ENCODE data around the gene PKP4.
"Not testable (repeated sequence)": the region's sequence is repeated elsewhere in the genome, so short reads cannot be mapped to it uniquely, and the experiment has no call there.

PKP4 gene

DNA sequence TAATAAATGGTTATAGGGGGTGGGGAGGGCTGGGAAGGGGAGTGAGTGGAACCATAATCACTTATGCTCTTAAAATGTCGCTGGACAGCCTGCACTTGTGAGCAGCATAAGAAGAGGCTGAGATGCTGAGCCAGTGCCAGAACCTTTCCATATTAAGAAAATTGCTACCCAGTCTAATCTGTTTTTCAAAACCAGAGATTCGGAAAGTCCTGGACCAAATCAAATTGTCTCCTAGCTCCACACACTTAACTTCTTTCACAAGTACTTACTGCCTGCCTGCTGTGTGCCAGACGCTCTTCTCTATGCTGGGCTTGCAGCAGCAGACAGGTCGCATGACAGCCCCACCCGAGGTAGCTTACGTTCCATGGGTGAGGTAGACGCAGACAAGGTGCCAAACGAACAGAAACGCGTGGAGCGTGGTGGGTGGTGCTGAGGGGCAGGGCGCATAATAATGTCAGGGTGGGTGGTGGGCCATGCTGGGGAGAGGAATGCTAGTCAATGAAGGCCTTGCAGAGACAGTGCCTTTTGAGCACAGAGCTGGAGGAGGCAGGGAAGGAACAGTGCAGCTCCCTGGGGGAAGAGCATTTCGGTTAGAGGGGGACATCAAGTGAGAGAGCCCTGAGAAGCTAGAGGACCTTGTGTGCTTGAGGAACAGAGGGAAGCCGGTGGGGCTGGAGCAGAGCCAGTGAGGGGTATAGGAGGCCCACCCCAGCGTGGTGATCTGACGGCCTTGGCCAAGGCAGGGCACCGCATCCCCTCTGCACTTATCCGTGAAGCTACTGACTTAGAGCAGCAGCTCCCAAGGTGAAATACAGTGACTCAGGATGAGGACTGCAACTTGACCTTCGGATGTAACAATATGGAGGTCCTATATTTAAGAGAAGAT is 214.9 kb downstream of the PKP4 start:
- DNase-seq (ENCODE audit: extremely low read depth in 1 of 2, low read depth in 1 of 2), result no peak

DNA sequence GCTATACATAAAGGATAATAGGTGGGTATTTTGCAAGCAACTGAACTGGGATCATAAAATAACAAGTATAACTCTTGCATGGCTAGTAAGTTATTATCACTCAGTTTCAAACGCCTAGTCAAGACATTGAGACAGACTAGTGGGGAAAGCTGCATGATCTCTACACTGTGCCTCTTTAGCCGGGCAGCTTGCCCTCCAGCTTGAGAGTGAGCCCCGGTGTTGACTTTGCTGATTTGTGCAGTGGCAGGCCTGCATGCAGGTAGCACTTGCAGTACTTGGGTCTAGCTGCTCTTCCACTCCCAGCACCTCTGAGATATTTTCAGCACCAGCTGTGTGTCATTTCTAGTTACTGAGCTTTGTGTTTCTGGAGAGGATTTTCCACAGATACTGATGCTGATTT is 219.5 kb downstream of the PKP4 start:
- no peak for DNase-seq (ENCODE audit: extremely low read depth in 1 of 2, low read depth in 1 of 2)

DNA sequence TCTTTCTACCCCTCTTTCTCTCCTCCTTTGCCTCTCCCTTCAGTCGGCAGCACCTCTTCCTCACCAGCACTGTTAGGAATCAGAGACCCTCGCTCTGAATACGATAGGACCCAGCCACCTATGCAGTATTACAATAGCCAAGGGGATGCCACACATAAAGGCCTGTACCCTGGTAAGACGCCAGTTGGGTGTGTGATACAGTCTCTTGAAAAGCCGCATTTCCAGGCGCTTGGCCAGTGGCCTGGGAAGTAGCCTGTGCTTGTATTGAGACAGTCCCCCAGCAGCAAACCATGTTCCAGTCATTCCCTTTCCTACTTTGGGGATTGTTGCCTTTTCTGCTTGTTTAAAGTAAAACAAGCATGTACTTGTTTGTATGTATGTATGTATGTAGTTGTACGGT is 219.9 kb downstream of the PKP4 start:
- no peak for DNase-seq (ENCODE audit: extremely low read depth in 1 of 2, low read depth in 1 of 2)

DNA sequence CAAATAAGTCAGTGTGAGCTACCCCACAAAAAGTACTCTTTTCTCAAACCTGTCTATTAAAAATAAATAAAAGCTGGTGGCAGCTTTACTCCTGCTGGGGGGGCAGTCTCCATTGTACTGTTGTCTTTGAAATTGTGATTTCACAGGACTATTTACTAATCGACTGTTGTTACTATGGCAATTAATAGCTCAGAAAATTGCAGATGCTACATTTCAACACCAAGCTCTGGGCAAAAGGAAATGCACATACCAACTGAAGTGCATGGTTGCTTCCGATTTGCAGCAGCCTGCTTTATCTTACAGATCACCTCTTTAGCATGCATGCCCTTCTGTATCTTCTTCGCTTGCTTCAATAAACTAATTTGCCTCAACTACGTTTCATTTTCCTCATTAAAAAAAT is 220.8 kb downstream of the PKP4 start:
- DNase-seq (ENCODE audit: extremely low read depth in 1 of 2, low read depth in 1 of 2), result no peak

DNA sequence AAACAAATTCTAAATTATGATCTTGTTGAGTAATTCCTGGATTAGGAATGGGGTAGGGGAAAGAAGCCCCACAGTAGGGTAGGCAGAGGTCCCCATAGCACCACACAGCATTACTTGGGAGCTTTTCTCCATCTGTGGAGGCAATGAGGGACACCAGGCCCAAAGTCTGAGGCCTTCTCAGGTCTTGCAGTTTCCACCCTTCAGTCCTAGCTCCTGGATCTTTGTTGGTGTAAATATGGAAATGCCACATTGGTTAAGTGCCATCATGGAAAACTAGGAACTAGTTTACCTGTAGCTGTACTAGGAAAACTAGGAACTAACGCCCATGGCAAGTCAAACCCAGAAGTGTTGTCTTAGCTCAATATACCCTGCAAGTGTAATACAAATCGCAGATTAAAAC is 225.1 kb downstream of the PKP4 start:
- no peak for DNase-seq (ENCODE audit: extremely low read depth in 1 of 2, low read depth in 1 of 2)

DNA sequence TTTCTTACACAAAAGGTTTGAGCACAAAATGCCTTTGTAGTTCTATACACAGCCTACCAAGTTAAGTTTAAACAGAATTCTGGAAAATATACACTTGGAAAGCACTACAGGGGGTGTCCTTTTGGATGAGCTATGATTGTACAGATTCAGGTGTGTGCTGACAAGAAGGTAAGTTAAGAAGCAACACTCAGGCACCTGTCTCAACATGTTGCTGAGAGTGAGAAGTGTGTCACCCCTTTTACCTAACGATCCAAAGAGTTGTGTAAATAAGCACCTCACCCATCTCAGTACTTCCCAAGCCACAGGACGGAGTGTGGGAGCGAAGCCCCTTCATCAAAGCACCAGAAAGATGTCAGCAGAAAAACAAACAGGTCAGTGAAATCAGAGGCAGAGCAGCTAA is 228.9 kb downstream of the PKP4 start:
- DNase-seq (ENCODE audit: extremely low read depth in 1 of 2, low read depth in 1 of 2), result no peak

DNA sequence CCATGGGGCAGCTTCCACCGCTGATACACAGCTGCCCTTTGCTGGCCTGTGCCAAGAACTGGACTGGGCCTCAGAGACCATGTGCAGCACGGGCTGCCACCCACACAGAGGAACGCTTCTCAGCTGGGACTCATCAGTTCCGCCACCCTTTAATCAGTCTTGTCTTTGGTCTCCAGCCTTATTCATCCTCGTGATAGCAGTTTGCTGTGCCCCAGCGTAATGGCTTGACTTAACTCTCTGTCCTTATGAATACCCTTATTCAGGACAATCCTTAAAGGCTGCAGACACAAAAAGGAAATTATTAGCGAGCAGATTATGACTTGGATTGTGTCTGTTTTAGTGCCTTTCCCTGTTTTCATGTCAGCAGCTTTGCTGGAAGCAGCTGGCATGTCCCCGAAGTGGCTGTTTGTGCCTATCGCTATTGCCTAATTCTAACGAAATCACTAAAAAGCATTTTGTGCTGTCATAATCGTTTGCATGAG is 229.5 kb downstream of the PKP4 start:
- DNase-seq (ENCODE audit: extremely low read depth in 1 of 2, low read depth in 1 of 2), result no peak

DNA sequence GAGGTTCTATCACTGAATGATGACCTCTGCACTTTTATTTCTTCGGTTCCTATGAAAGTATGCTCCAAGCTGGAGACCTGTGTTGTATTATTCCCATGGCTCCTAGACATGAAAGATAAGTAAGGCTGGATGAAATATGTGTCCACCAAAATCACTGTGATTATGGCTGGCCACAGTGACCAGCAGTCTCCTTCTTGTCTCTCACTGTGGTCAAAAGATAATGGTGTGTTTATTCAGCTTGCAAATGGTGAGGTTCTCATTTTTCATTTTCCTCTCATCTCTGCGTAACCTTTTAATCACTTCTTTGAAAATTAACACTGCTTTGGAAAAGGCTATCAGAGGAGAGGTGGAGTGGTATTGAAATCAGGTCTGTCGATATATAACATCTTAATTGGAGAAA is 230.6 kb downstream of the PKP4 start:
- no peak for DNase-seq (ENCODE audit: extremely low read depth in 1 of 2, low read depth in 1 of 2)

DNA sequence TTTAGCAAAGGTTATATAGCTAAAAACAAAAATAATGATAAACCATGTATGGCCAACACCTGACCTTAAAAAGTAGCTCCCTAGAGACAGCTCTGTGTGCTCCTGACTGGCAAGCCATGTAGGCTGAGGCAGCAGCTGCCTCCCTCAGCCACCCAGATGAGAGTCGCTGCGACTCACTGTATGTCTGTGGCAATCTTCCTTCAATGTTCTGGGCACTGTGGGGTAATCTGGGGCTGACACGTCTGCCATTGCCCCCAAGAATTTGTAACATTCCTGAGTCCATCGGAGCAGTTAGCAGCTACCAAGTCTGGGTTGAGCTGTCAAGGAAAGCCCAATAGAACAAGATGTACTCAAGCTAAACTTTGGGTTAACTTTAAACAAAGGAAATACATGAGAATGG is 232.0 kb downstream of the PKP4 start:
- no peak for DNase-seq (ENCODE audit: extremely low read depth in 1 of 2, low read depth in 1 of 2)

DNA sequence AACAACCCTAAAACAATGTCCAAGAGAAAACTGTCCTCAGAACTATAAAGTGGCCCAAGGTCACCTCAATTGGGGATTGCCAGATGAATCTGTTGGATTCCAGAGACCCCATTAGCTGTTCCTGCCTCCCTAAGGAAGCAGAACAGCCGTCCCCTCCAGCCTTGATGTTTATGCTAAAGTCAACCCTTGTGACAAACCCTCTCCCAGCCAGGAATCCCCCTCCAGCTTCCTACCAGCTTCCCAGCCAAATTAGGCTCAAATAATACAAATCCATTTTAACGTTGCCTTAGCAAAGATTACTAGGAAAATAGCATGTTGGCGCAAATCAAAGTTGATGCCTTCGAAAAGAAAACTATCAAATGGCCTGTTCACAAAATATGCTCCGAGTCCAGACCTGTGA is 232.6 kb downstream of the PKP4 start:
- no peak for DNase-seq (ENCODE audit: extremely low read depth in 1 of 2, low read depth in 1 of 2)

DNA sequence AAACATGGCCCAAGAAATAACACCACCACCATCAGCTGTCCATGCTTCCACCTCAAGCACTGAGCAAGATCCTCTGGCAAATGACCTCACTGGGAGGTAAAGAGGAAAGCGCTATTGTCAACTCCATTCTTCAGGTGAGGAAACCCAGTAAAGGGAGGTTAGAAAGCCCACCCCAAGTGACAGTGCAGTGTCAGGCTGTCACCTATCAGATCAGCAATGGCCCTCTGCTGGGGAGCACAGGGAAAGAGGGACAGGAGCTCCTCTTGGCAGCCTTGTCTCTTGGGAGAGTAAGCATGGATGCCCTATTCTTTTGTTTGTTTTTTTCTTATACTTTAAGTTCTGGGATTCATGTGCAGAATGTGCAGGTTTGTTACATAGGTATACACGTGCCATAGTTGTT is 234.1 kb downstream of the PKP4 start:
- DNase-seq (ENCODE audit: extremely low read depth in 1 of 2, low read depth in 1 of 2), result no peak

DNA sequence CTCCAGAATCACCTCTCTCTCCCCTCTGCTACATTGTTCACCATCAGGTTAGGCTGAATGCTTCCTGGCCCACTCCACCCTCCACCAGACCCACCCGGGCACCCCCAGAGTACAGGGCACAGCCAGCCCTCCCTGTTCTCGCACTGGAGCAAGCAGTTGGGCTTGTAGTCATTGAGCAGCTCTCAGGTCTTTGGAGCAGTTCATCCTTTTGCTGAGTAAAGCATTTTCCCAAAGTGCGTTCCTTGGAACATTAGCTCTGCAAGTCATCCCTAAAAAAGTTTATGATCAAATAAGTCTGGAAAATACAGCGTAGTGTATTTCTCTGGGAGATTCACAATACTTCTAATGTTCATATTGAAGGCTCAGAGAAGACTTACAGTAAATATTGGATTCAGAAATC is 234.9 kb downstream of the PKP4 start:
- no peak for DNase-seq (ENCODE audit: extremely low read depth in 1 of 2, low read depth in 1 of 2)

DNA sequence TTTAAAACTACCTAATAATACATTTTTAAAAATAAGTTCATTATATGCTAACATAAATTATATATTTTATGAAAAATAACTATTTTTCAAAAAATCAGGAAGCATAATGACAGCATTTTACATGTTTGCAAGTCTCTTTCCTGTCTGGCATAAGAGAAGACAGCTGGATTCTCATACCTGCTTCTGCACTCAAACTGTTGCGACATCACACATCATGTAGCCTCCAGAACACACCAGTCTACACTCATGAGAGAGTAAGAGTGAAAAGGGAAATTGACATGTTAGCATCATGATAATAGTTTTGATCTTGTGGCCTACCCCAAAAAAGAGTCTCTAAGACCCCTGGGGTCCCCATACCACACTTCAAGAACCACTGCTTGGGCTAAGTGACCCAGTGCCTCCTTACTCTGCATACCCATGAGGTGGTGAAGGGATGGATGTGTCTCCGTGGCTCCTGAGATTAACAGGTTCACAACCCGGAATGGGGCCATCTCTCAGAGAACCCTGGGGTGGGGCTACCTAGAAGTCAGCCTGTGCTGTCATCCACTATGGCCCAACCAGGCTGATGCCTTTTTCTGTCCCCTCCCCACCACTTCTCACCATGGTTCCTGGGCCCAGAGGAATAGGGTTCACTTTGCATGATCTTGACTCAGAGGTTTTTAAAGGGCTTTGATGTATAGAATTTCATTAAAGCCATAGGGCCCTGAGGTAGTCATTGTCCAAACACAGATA is 235.8 kb downstream of the PKP4 start:
- no peak for DNase-seq (ENCODE audit: extremely low read depth in 1 of 2, low read depth in 1 of 2)

DNA sequence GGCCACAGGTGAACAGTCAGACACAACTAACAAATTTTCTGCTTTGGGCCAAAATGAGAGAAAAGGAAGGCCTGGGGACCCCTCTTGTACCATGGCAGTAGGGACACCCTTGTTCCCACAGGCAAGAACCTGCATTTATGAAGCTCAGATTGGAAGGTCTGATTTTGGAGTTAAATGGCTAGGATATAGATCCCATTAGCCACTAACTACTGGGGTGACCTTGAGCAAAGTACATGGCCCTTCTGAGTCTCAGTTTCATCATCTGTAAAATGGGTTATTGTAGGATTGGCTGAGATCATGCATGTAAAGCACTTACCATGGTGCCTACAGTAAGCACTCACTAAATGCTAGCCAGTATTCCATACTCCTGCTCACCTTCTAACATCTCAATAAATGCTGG is 236.7 kb downstream of the PKP4 start:
- no peak for DNase-seq (ENCODE audit: extremely low read depth in 1 of 2, low read depth in 1 of 2)

DNA sequence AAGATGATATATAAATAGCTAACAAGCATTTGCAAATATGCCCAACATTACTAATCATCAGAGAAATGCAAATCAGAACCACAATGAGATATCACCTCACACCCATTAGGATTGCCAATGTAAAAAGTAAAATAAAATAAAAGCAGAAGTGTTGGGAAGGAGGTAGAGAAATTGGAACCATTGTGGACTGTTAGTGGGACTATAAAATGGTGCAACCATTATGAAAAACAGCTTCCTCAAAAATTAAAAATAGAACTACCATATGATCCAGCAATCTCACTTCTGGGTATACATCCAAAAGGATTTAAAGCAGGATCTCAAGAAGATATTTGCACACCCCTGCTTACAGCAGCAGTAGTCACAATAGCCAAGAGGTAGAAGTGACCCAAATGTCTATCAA is 238.6 kb downstream of the PKP4 start:
- DNase-seq (ENCODE audit: extremely low read depth in 1 of 2, low read depth in 1 of 2), result no peak

DNA sequence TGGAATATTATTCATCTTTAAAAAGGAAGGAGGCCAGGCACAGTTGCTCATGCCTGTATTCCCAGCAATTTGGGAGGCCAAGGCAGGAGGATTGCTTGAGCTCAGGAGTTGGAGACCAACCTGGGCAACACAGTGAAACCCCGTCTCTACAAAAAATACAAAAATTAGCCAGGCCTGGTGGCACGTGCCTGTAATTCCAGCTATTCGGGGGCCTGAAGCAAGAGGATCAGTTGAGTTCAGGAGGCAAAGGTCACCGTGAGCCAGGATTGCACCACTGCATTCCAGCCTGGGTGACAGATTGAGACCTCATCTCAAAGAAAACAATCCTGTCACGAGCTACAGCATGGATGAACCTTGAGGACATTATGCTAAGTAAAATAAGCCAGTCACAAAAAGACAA is 239.0 kb downstream of the PKP4 start:
- DNase-seq (ENCODE audit: extremely low read depth in 1 of 2, low read depth in 1 of 2), result not testable (repeated sequence)

DNA sequence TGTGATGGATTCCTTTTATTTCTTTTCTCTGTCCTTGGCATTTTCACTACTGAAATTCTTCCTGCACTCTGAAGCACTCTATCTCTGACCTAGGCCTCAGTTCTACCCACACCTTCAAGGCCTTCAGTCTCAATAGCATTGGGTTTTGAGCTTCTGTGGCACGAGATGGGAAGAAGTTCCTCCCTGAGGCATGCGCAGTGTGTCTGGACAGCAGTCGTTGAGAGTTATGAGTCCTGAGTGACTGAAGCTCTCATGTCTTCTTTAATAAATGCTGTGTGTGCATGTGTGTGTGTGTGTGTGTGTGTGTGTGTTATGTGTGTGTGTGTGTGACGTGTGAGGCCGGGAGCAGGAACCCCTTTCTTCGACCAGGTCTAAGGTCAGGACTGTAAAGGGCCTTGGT is 242.6 kb downstream of the PKP4 start:
- DNase-seq (ENCODE audit: extremely low read depth in 1 of 2, low read depth in 1 of 2), result no peak

DNA sequence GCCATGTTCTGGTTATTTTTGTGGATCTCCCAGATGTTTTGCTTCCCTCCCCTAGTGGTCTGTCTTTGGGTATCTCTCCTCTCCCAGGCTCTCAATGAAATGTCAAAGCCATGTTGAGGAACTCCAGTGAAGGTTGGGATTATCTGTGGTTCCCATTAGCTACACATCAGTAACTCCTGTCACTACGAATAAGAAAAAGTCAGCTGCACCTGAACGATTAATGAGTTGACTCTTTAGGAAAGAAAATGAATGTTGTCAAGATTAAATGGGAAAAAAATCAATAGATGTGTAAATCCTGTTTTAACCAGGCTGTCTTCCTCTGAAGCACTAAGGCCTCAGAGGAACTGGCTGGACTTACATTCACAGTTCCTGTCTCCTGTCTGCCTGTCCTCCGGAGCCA is 244.3 kb downstream of the PKP4 start:
- DNase-seq (ENCODE audit: extremely low read depth in 1 of 2, low read depth in 1 of 2), result no peak

DNA sequence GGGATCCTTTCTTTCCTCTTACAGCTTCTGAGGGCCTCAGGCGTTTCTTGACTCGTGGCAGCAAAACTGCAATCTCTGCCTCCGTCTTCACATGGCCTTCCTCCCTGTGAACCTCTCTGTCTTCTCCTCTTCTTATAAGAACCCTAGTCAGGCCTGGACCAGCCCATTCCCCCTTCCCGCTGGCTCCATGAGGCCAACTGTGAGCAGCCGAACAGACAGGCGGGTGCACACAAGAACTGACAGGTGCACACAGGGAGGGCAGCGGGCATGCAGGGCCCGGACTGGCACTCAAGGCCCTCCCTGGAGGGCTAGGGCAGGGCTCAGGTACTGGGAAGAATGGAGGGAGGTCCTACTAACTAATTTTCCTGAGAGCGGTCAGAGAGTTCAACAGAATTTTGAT is 246.0 kb downstream of the PKP4 start:
- no peak for DNase-seq (ENCODE audit: extremely low read depth in 1 of 2, low read depth in 1 of 2)

DNA sequence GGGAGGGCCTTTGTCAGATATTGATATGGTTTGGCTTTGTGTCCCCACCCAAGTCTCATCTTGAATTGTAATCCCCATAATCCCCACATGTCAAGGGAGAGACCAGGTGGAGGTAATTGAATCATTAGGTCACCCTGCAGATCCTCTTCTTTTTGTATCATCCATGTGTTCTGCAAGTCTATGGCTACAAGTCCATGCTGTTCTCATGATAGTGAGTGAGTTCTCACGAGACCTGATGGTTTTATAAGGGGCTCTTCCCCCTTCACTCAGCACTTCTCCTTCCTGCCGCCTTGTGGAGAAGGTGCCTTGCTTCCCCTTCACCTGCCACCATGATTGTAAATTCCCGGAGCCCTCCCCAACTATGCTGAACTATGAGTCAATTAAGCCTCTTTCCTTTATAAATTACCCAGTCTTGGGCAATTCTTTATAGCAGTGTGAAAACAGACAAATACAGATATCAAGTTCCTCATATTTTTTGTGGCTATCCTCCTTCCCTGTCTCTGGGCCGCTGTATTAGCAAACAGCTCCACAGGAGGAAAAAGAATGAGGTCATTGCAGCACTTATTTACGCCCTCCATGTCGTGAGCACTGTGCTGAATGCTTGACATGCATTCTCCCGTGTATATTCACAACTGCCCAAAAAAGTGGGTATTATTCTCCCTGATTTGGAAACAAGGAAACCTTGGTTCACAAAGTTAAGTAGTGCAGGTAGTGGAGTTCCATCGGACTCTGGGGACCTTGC is 248.1 kb downstream of the PKP4 start:
- not testable (repeated sequence) for DNase-seq (ENCODE audit: extremely low read depth in 1 of 2, low read depth in 1 of 2)

DNA sequence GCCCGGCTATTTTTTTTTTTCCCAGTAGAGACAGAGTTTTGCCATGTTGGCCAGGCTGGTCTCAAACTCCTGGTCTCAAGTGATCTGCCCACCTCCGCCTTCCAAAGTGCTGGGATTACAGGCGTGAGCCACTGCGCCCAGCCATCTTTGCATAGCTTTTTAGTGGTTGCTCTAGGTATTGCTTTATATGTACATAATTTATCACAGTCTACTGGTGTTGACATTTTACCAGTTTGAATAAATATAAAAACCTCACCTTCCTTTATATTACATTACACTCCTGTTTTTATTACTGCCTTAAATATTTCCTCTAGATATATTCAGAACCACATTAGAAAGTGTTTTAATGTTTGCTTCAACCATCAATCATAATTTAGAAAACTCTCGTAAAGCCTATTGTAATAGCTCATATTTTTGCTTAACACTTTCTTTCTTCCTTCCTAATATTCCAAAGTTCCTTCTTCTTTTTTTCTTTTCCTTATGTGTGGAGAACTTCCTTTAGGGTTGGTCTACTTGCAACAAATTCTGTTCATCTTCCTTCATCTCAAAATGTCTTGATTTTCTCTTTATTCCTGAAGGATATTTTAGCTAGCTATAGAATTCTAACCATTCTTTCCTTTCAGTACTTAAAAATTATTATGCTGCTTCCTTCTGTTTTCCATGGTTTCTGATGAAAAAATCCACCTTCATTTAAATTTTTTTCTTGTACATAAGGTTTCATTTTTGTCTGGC is 256.2 kb downstream of the PKP4 start:
- no peak for DNase-seq (ENCODE audit: extremely low read depth in 1 of 2, low read depth in 1 of 2)
